H1 (cell line): ENCODE results near the gene STEAP1. TPM values are rescaled to one million over a fixed set of nuclear protein-coding genes. Genes with fewer than 3 reads are reported as not detected.

ENCODE experiments used
- CTCF ChIA-PET: fragments of 300-600 bp; sonication (Branson Sonifier 250); formaldehyde crosslinking; loops from one replicate; lab custom pipeline; 2021; ENCODE audit not compliant: partially characterized antibody; lab: Charles Lee
- POLR2A ChIA-PET: fragments of 300-600 bp; sonication (Branson Sonifier 250); formaldehyde crosslinking; loops from one replicate; lab custom pipeline; 2021; ENCODE audit warnings: inconsistent platforms; ENCODE audit not compliant: partially characterized antibody; lab: Charles Lee
- DNase-seq, 2 experiments: peaks; one replicate each; pipeline versions ENCODE4 v3.0.0 to v3.0.0-alpha.2; 2010 to 2022; ENCODE audit warnings: low spot score in 2 of 2, low read depth in 1 of 2, mixed read lengths in 1 of 2
- FAIRE-seq: peaks from 2 replicates; lab custom pipeline; 2011; peaks lifted over from hg19 to GRCh38; lab: Jason Lieb, UNC
- H2AFZ ChIP-seq: 2 replicates; pipeline ENCODE4 v1.8.1; 2012; ENCODE audit warnings: low read length, inconsistent platforms
- H2AK5ac ChIP-seq: 2 replicates; pipeline ENCODE4 v1.6.1; 2013; ENCODE audit warnings: low read depth, low read length
- H2BK120ac ChIP-seq: replicated peaks from 2 replicates; pipeline ENCODE3; 2013; ENCODE audit warnings: low read depth, low read length, inconsistent platforms
- H2BK12ac ChIP-seq: 2 replicates; pipeline ENCODE4 v1.6.1; 2013; ENCODE audit warnings: low read depth, low read length
- H2BK15ac ChIP-seq: 2 replicates; pipeline ENCODE4 v1.6.1; 2013; ENCODE audit warnings: low read length
- H2BK20ac ChIP-seq: 2 replicates; pipeline ENCODE4 v1.6.1; 2013; ENCODE audit warnings: low read length
- H2BK5ac ChIP-seq: 2 replicates; pipeline ENCODE4 v1.6.1; 2013; ENCODE audit warnings: low read depth, low read length
- H3K14ac ChIP-seq: 2 replicates; pipeline ENCODE4 v1.6.1; 2013; ENCODE audit warnings: inconsistent platforms; ENCODE audit not compliant: insufficient read length
- H3K18ac ChIP-seq: 2 replicates; pipeline ENCODE4 v1.6.1; 2013; ENCODE audit warnings: low read length; ENCODE audit errors: extremely low read depth
- H3K23ac ChIP-seq: 2 replicates; pipeline ENCODE4 v1.6.1; 2013; ENCODE audit warnings: inconsistent platforms; ENCODE audit not compliant: insufficient read length
- H3K23me2 ChIP-seq: 2 replicates; pipeline ENCODE4 v1.6.1; 2013; ENCODE audit warnings: low read depth, low read length
- H3K27ac ChIP-seq: 2 replicates; pipeline ENCODE4 v1.6.1; 2011; ENCODE audit warnings: low read depth, low read length, inconsistent platforms
- H3K27me3 ChIP-seq, 4 experiments: replicated peaks in 1 of 4; 1 replicate in 1 of 4; 2 replicates in 3 of 4; pipeline versions ENCODE4 v1.6.1 to v1.8.1; 2011 to 2013; ENCODE audit warnings: low read length in 3 of 4, mild to moderate bottlenecking in 3 of 4, inconsistent platforms in 2 of 4, mixed read lengths in 2 of 4, moderate library complexity in 1 of 4; ENCODE audit not compliant: control insufficient read depth in 3 of 4, insufficient read depth in 3 of 4; ENCODE audit errors: extremely low read depth in 1 of 4
- H3K36me3 ChIP-seq, 4 experiments: 2 replicates each; pipeline versions ENCODE4 v1.6.1 to v1.8.1; 2011 to 2013; ENCODE audit warnings: mild to moderate bottlenecking in 4 of 4, low read length in 3 of 4, moderate library complexity in 2 of 4, control low read depth in 1 of 4, inconsistent platforms in 1 of 4; ENCODE audit not compliant: insufficient read depth in 4 of 4, control insufficient read depth in 2 of 4
- H3K4ac ChIP-seq: replicated peaks from 2 replicates; pipeline ENCODE3; 2013; ENCODE audit warnings: low read length, low read depth, mixed read lengths, inconsistent platforms; ENCODE audit not compliant: insufficient read length
- H3K4me1 ChIP-seq, 4 experiments: replicated peaks in 1 of 4; 1 replicate in 1 of 4; 2 replicates in 3 of 4; pipeline versions ENCODE4 v1.6.1 to v1.8.1; 2011 to 2013; ENCODE audit warnings: low read length in 3 of 4, inconsistent platforms in 2 of 4, mixed read lengths in 1 of 4; ENCODE audit not compliant: insufficient read depth in 4 of 4, control insufficient read depth in 3 of 4
- H3K4me2 ChIP-seq, 2 experiments: 2 replicates each; pipeline versions ENCODE4 v1.6.1 to v1.8.1; 2011 to 2013; ENCODE audit warnings: low read depth in 2 of 2, low read length in 2 of 2, control low read depth in 1 of 2, inconsistent platforms in 1 of 2, mild to moderate bottlenecking in 1 of 2; ENCODE audit not compliant: insufficient read depth in 1 of 2
- H3K4me3 ChIP-seq, 4 experiments: fragments of 200-600, 300-600 bp in 1 of 4; sonication (generic), shearing (Covaris generic), sonication (Bioruptor Twin) in 1 of 4; 2 replicates each; pipeline versions ENCODE4 v1.5.1 to v1.8.1; 2011 to 2016; ENCODE audit warnings: low read length in 4 of 4, low read depth in 3 of 4, control low read depth in 2 of 4, inconsistent platforms in 2 of 4, mild to moderate bottlenecking in 2 of 4, mixed read lengths in 1 of 4, moderate library complexity in 1 of 4; ENCODE audit not compliant: insufficient read depth in 2 of 4; ENCODE audit errors: extremely low read depth in 1 of 4
- H3K56ac ChIP-seq: replicated peaks from 2 replicates; pipeline ENCODE3; 2013; ENCODE audit warnings: low read depth, mild to moderate bottlenecking, mixed read lengths, low read length, inconsistent platforms; ENCODE audit not compliant: insufficient read length
- H3K79me1 ChIP-seq: 2 replicates; pipeline ENCODE4 v1.6.1; 2013; ENCODE audit warnings: low read depth, low read length, control low read depth
- H3K79me2 ChIP-seq, 2 experiments: 2 replicates each; pipeline versions ENCODE4 v1.6.1 to v1.8.1; 2012 to 2013; ENCODE audit warnings: low read length in 2 of 2, mild to moderate bottlenecking in 2 of 2, inconsistent platforms in 1 of 2; ENCODE audit not compliant: insufficient read depth in 2 of 2, control insufficient read depth in 1 of 2
- H3K9ac ChIP-seq, 4 experiments: replicated peaks in 1 of 4; 1 replicate in 1 of 4; 2 replicates in 3 of 4; pipeline versions ENCODE4 v1.6.1 to v1.8.1; 2011 to 2013; ENCODE audit warnings: low read depth in 3 of 4, low read length in 3 of 4, control low read depth in 2 of 4, mild to moderate bottlenecking in 2 of 4, moderate library complexity in 2 of 4, inconsistent platforms in 1 of 4; ENCODE audit errors: extremely low read depth in 1 of 4
- H3K9me3 ChIP-seq, 2 experiments: 2 replicates each; pipeline versions ENCODE4 v1.6.1 to v1.8.1; 2012 to 2013; ENCODE audit warnings: mild to moderate bottlenecking in 2 of 2, moderate library complexity in 2 of 2, control low read depth in 1 of 2, inconsistent platforms in 1 of 2, low read depth in 1 of 2, low read length in 1 of 2, mixed read lengths in 1 of 2; ENCODE audit not compliant: insufficient read depth in 2 of 2
- H4K20me1 ChIP-seq, 2 experiments: replicated peaks in 1 of 2; 2 replicates each; pipeline versions ENCODE3 to v1.8.1; 2011 to 2013; ENCODE audit warnings: inconsistent platforms in 2 of 2, low read length in 2 of 2, mild to moderate bottlenecking in 1 of 2; ENCODE audit not compliant: insufficient read depth in 2 of 2, control insufficient read depth in 1 of 2
- H4K5ac ChIP-seq: 2 replicates; pipeline ENCODE4 v1.6.1; 2013; ENCODE audit warnings: low read length, low read depth, mixed read lengths, inconsistent platforms; ENCODE audit not compliant: insufficient read length
- H4K8ac ChIP-seq: 2 replicates; pipeline ENCODE4 v1.8.0; 2013; ENCODE audit warnings: mild to moderate bottlenecking, moderate library complexity, low read length, inconsistent platforms; ENCODE audit not compliant: insufficient read depth; ENCODE audit errors: extremely low read depth
- H4K91ac ChIP-seq: replicated peaks from 2 replicates; pipeline ENCODE3; 2013; ENCODE audit warnings: low read length, mixed read lengths, inconsistent platforms; ENCODE audit not compliant: insufficient read length
- CHD1 ChIP-seq: IDR thresholded peaks from 2 replicates; pipeline ENCODE4 v1.6.1; 2012; ENCODE audit warnings: low read depth, low read length, improper control_type of control experiment
- CTCF ChIP-seq, 3 experiments: IDR thresholded peaks; 1 replicate in 2 of 3; 2 replicates in 1 of 3; pipeline versions ENCODE4 v1.5.1 to v1.6.1; 2011; ENCODE audit warnings: low read length in 3 of 3, mild to moderate bottlenecking in 3 of 3, inconsistent platforms in 2 of 3, low read depth in 1 of 3, moderate library complexity in 1 of 3; ENCODE audit not compliant: insufficient read depth in 1 of 3; ENCODE audit errors: control extremely low read depth in 1 of 3
- SP1 ChIP-seq: IDR thresholded peaks from 2 replicates; pipeline ENCODE4 v1.6.1; 2011; ENCODE audit warnings: low read depth, low read length
- TEAD4 ChIP-seq: IDR thresholded peaks from 2 replicates; pipeline ENCODE4 v1.6.1; 2012; ENCODE audit warnings: low read depth, low read length, inconsistent platforms, mixed read lengths
- WGBS, 2 experiments: shearing (Covaris generic) in 1 of 2; methylation state at CpG; one replicate each; pipeline versions ENCODE4 v1.1.6 to v1.1.7; 2013 to 2015; ENCODE audit warnings: low lambda C conversion rate in 2 of 2, mixed read lengths in 2 of 2, inconsistent platforms in 1 of 2, low coverage in 1 of 2, missing lambda C conversion rate in 1 of 2; ENCODE audit not compliant: insufficient replicate concordance in 2 of 2, insufficient coverage in 1 of 2, insufficient read length in 1 of 2; ENCODE audit errors: extremely low coverage in 1 of 2, missing lambda C conversion rate in 1 of 2; 5-methylcytosine and 5-hydroxymethylcytosine counted together
- polyA plus RNA-seq, 7 experiments: library from polyadenylated mRNA; depleted of rRNA in 3 of 7; stranded (reverse) in 5 of 7; unstranded in 2 of 7; fragments of >200 nt in 5 of 7; fragments of 200-250 nt in 2 of 7; gene quantifications; 1 replicate in 5 of 7; 2 replicates in 1 of 7; 4 replicates in 1 of 7; pipeline versions ENCODE4 v1.2.1 to v1.2.3, GENCODE V29; 2011 to 2013; ENCODE audit warnings: missing spikeins in 2 of 7, mixed read lengths in 2 of 7
- total RNA-seq: library from RNA; stranded (reverse); fragmentation: NEBNext Ultra II Directional; extraction: Animal tissue kit (Norgen Biotek cat#: 25700); gene quantifications from 2 replicates; pipeline ENCODE4 v1.2.1, GENCODE V29; 2021

STEAP1 gene
- total and polyA plus RNA-seq, 2 of the 8 experiments (the other 6 are each of a cell fraction or from before 2014, with no cell fraction given) = 9.2 to 9.5 TPM

GRCh38 chr7:90213521-90213920, 59.3 kb downstream of the STEAP1 start:
- H3K9me3 ChIP-seq = no peaks in the 10 kb centered on the region
- POLR2A ChIA-PET = interaction anchor here (0.9 to 5.4 kb wide), 2 partner anchors 11 to 31 kb away, joined by 3 to 48 read pairs; no protein-coding TSS in a partner anchor
- no peaks in the 10 kb centered on the region for H3K79me1 ChIP-seq
- no peak overlapping the region for H4K5ac ChIP-seq
- DNase-seq = no peak
- no peak overlapping the region for H2BK15ac ChIP-seq
- H2BK20ac ChIP-seq = no peak overlapping the region
- H2BK5ac ChIP-seq = no peak overlapping the region
- no peak overlapping the region for H2AFZ ChIP-seq
- no peak overlapping the region for H3K56ac ChIP-seq
- H3K14ac ChIP-seq = no peak overlapping the region
- H3K4me3 ChIP-seq = peak overlapping the region in 3 of 4 experiments; percentile 33 to 98 (median 84); a peak in 5 of 8 replicates
- no peak overlapping the region for H3K4ac ChIP-seq
- H3K27me3 ChIP-seq = no peaks in the 10 kb centered on the region
- WGBS, 2 experiments = 52% methylated on average over 2 of the region's 2 CpGs; no CpG with 5 or more reads in 1 of the 2 experiments
- H3K4me2 ChIP-seq = peak overlapping the region; percentile 68 to 97
- H3K9ac ChIP-seq = no peak overlapping the region
- no peak overlapping the region for H3K27ac ChIP-seq
- no peak overlapping the region for H3K18ac ChIP-seq
- no peak overlapping the region for H2AK5ac ChIP-seq
- no peak for TF ChIP-seq TEAD4
- TF ChIP-seq CTCF (IDR thresholded peaks at IDR 0.05; ENCODE audit: control extremely low read depth in 1 of 3, insufficient read depth in 1 of 3, low read depth in 1 of 3, low read length in 3 of 3) = no peak
- no peak for TF ChIP-seq CHD1
- no peak for TF ChIP-seq SP1
- peaks cover 5 to 21% (median 12%) of the 10 kb centered on the region in 4 experiments; a peak in 6 of 7 replicates for H3K4me1 ChIP-seq
- no peak for FAIRE-seq
- peaks cover 13% of the 10 kb centered on the region for H3K23me2 ChIP-seq
- no peak overlapping the region for H4K91ac ChIP-seq
- no peak overlapping the region for H4K8ac ChIP-seq
- H3K79me2 ChIP-seq = peaks cover 0 to 61% of the 10 kb centered on the region in 2 experiments; a peak in 3 of 4 replicates
- no peak overlapping the region for H2BK12ac ChIP-seq
- H3K23ac ChIP-seq = no peak overlapping the region
- peaks cover 0 to 6% (median 0%) of the 10 kb centered on the region in 4 experiments; a peak in 3 of 8 replicates for H3K36me3 ChIP-seq
- H4K20me1 ChIP-seq = no peaks in the 10 kb centered on the region
- CTCF ChIA-PET = interaction anchor here (1.2 to 2.7 kb wide), 4 partner anchors 10 to 84 kb away, joined by 3 to 11 read pairs (median 8); partner anchors contain the start of gene STEAP1
- H2BK120ac ChIP-seq = no peak overlapping the region
